Activated CD4-positive, alpha-beta memory T cell treated with anti-CD3 and anti-CD28 coated beads for 36 hours (primary cell): Measurements from ENCODE around the gene PPA1. TPM values are rescaled to one million over a fixed set of nuclear protein-coding genes. Genes with fewer than 3 reads are reported as not detected.

ENCODE experiments used
- CTCF ChIA-PET: fragments of 350-600 bp; sonication (Branson Sonifier 250); formaldehyde crosslinking; loops from one replicate; lab custom pipeline; 2021; ENCODE audit warnings: antibody characterized with exemption, inconsistent platforms; lab: Charles Lee
- POLR2A ChIA-PET: fragments of 350-600 bp; sonication (Branson Sonifier 250); formaldehyde crosslinking; loops from one replicate; lab custom pipeline; 2021; ENCODE audit warnings: antibody characterized with exemption; lab: Charles Lee
- DNase-seq: peaks from one replicate; pipeline ENCODE4 v3.0.0-alpha.2; 2020
- H3K27ac Mint-ChIP-seq: one replicate; pipeline ENCODE4 v1.8.0; 2021; ENCODE audit warnings: mixed read lengths
- H3K27me3 Mint-ChIP-seq: one replicate; pipeline ENCODE4 v1.8.0; 2021; ENCODE audit warnings: mixed read lengths
- H3K36me3 Mint-ChIP-seq: one replicate; pipeline ENCODE4 v1.8.0; 2021; ENCODE audit warnings: mixed read lengths
- H3K4me1 Mint-ChIP-seq: one replicate; pipeline ENCODE4 v1.8.0; 2021; ENCODE audit warnings: low read depth, mixed read lengths
- H3K4me3 Mint-ChIP-seq: one replicate; pipeline ENCODE4 v1.8.0; 2021; ENCODE audit warnings: mild to moderate bottlenecking, mixed read lengths
- H3K9me3 Mint-ChIP-seq: one replicate; pipeline ENCODE4 v1.8.0; 2021; ENCODE audit warnings: mixed read lengths
- intact Hi-C: fragments of 100-400 bp; cut with micrococcal nuclease; formaldehyde crosslinking; loops from one replicate; pipeline ENCODE4 v1.15.1; 2023
- total RNA-seq, 2 experiments: library from RNA; stranded (reverse); gene quantifications; one replicate each; pipeline ENCODE4 v1.2.3, GENCODE V29; 2021

The PPA1 gene
- total RNA-seq, 2 experiments from 2014 or later = 359 to 368 TPM

GRCh38 chr10:70201105-70201504 is 32.1 kb downstream of the PPA1 start:
- Mint-ChIP-seq H3K4me1 (peaks cover 19% of the 10 kb centered on the region), H3K27ac (peak overlapping the region; percentile 49), H3K4me3 (no peak overlapping the region), H3K36me3 (peaks cover 52% of the 10 kb centered on the region), H3K27me3 (no peaks in the 10 kb centered on the region), H3K9me3 (no peaks in the 10 kb centered on the region)
- ChIA-PET POLR2A (no interaction called here), CTCF (interaction anchor here (0.9 kb wide), 1 partner anchor 54 kb away, joined by 3 read pairs; no protein-coding TSS in a partner anchor)
- no peak for DNase-seq
- intact Hi-C loops = loop anchor here (5.0 kb wide), 1 partner anchor 39 kb away; no protein-coding TSS in a partner anchor

- peaks cover 19% of the 10 kb centered on the region for H3K4me1 Mint-ChIP-seq
- DNase-seq = no peak
- no peaks in the 10 kb centered on the region for H3K27me3 Mint-ChIP-seq
- no peak overlapping the region for H3K4me3 Mint-ChIP-seq
- H3K36me3 Mint-ChIP-seq = peaks cover 42% of the 10 kb centered on the region
- H3K27ac Mint-ChIP-seq = no peak overlapping the region
- intact Hi-C loops = no loop called here
- ChIA-PET CTCF (interaction anchor here (1.4 kb wide), 1 partner anchor 83 kb away, joined by 9 read pairs; no protein-coding TSS in a partner anchor), POLR2A (no interaction called here)
- no peaks in the 10 kb centered on the region for H3K9me3 Mint-ChIP-seq
Observed at GRCh38 chr10:70198696-70199466, 34.3 kb downstream of the PPA1 start.

GRCh38 chr10:70197235-70197945 is 35.8 kb downstream of the PPA1 start:
- POLR2A ChIA-PET = no interaction called here
- Mint-ChIP-seq H3K36me3 (peaks cover 35% of the 10 kb centered on the region), H3K4me1 (peaks cover 19% of the 10 kb centered on the region), H3K9me3 (no peaks in the 10 kb centered on the region), H3K27ac (no peak overlapping the region), H3K4me3 (no peak overlapping the region), H3K27me3 (no peaks in the 10 kb centered on the region)
- intact Hi-C loops = no loop called here
- CTCF ChIA-PET = interaction anchor here (0.6 kb wide), 1 partner anchor 82 kb away, joined by 3 read pairs; no protein-coding TSS in a partner anchor
- DNase-seq = no peak

GRCh38 chr10:70193391-70193844 is 39.8 kb downstream of the PPA1 start:
- ChIA-PET CTCF (interaction anchor here (0.9 kb wide), 1 partner anchor 171 kb away, joined by 3 read pairs; no protein-coding TSS in a partner anchor), POLR2A (no interaction called here)
- Mint-ChIP-seq H3K27me3 (no peaks in the 10 kb centered on the region), H3K4me1 (peaks cover 7% of the 10 kb centered on the region), H3K27ac (no peak overlapping the region), H3K4me3 (no peak overlapping the region), H3K9me3 (no peaks in the 10 kb centered on the region), H3K36me3 (peaks cover 8% of the 10 kb centered on the region)
- intact Hi-C loops = no loop called here
- DNase-seq = no peak

- no peak overlapping the region for H3K27ac Mint-ChIP-seq
- no peak for DNase-seq
- H3K9me3 Mint-ChIP-seq = no peaks in the 10 kb centered on the region
- intact Hi-C loops = no loop called here
- no peaks in the 10 kb centered on the region for H3K27me3 Mint-ChIP-seq
- H3K4me1 Mint-ChIP-seq = peaks cover under 1% of the 10 kb centered on the region
- POLR2A ChIA-PET = no interaction called here
- H3K36me3 Mint-ChIP-seq = peaks cover under 1% of the 10 kb centered on the region
- CTCF ChIA-PET = interaction anchor here (0.6 to 1.1 kb wide), 4 partner anchors 46 to 172 kb away, joined by 3 to 6 read pairs (median 3); partner anchors contain the start of gene TYSND1
- H3K4me3 Mint-ChIP-seq = no peak overlapping the region
Observed at GRCh38 chr10:70192326-70192968, 40.8 kb downstream of the PPA1 start.

- H3K4me3 Mint-ChIP-seq = no peak overlapping the region
- intact Hi-C loops = no loop called here
- no peaks in the 10 kb centered on the region for H3K36me3 Mint-ChIP-seq
- H3K27ac Mint-ChIP-seq = no peak overlapping the region
- ChIA-PET CTCF (interaction anchor here (0.6 to 1.1 kb wide), 3 partner anchors 45 to 76 kb away, joined by 3 to 6 read pairs (median 3); partner anchors contain the start of gene TYSND1), POLR2A (no interaction called here)
- H3K4me1 Mint-ChIP-seq = no peaks in the 10 kb centered on the region
- H3K27me3 Mint-ChIP-seq = no peaks in the 10 kb centered on the region
- no peak for DNase-seq
- H3K9me3 Mint-ChIP-seq = no peaks in the 10 kb centered on the region
Observed at GRCh38 chr10:70191972-70192305, 41.3 kb downstream of the PPA1 start.

- Mint-ChIP-seq H3K36me3 (no peaks in the 10 kb centered on the region), H3K27me3 (no peaks in the 10 kb centered on the region), H3K4me3 (no peak overlapping the region), H3K27ac (no peak overlapping the region), H3K4me1 (no peaks in the 10 kb centered on the region), H3K9me3 (no peaks in the 10 kb centered on the region)
- DNase-seq = no peak
- POLR2A ChIA-PET = interaction anchor here (1.3 kb wide), 1 partner anchor 45 kb away, joined by 5 read pairs; the partner anchor contains the start of gene TYSND1
- intact Hi-C loops = no loop called here
- CTCF ChIA-PET = interaction anchor here (0.6 to 1.4 kb wide), 6 partner anchors 9 to 172 kb away, joined by 3 to 6 read pairs (median 4); partner anchors contain the start of gene TYSND1
Observed at GRCh38 chr10:70191161-70191971, 41.9 kb downstream of the PPA1 start.

- H3K4me1 Mint-ChIP-seq = no peaks in the 10 kb centered on the region
- no peak for DNase-seq
- H3K4me3 Mint-ChIP-seq = no peak overlapping the region
- H3K27ac Mint-ChIP-seq = no peak overlapping the region
- CTCF ChIA-PET = interaction anchor here (1.1 to 1.4 kb wide), 4 partner anchors 10 to 173 kb away, joined by 3 to 6 read pairs (median 4); partner anchors contain the start of gene TYSND1
- intact Hi-C loops = no loop called here
- H3K27me3 Mint-ChIP-seq = no peaks in the 10 kb centered on the region
- no peaks in the 10 kb centered on the region for H3K36me3 Mint-ChIP-seq
- POLR2A ChIA-PET = interaction anchor here (1.3 kb wide), 1 partner anchor 44 kb away, joined by 5 read pairs; the partner anchor contains the start of gene TYSND1
- H3K9me3 Mint-ChIP-seq = no peaks in the 10 kb centered on the region
Observed at GRCh38 chr10:70190581-70190980, 42.6 kb downstream of the PPA1 start.

GRCh38 chr10:70190102-70190501 is 43.1 kb downstream of the PPA1 start:
- intact Hi-C loops = no loop called here
- H3K27me3 Mint-ChIP-seq = no peaks in the 10 kb centered on the region

GRCh38 chr10:70188768-70189167 is 44.5 kb downstream of the PPA1 start:
- H3K9me3 Mint-ChIP-seq = no peaks in the 10 kb centered on the region
- POLR2A ChIA-PET = no interaction called here
- CTCF ChIA-PET = no interaction called here

More at GRCh38 chr10:70190102-70190501, 43.1 kb downstream of the PPA1 start:
- H3K36me3 Mint-ChIP-seq = no peaks in the 10 kb centered on the region
- H3K4me3 Mint-ChIP-seq = no peak overlapping the region
- no peaks in the 10 kb centered on the region for H3K4me1 Mint-ChIP-seq
- DNase-seq = no peak
- H3K27ac Mint-ChIP-seq = no peak overlapping the region
- H3K9me3 Mint-ChIP-seq = no peaks in the 10 kb centered on the region
- POLR2A ChIA-PET = interaction anchor here (1.3 kb wide), 1 partner anchor 44 kb away, joined by 5 read pairs; the partner anchor contains the start of gene TYSND1
- CTCF ChIA-PET = interaction anchor here (1.1 to 1.4 kb wide), 2 partner anchors 35 to 44 kb away, joined by 3 to 6 read pairs; partner anchors contain the start of gene TYSND1

GRCh38 chr10:70186571-70186970 is 46.7 kb downstream of the PPA1 start:
- Mint-ChIP-seq H3K9me3 (no peaks in the 10 kb centered on the region), H3K27ac (no peak overlapping the region), H3K4me3 (no peak overlapping the region), H3K4me1 (no peaks in the 10 kb centered on the region), H3K36me3 (no peaks in the 10 kb centered on the region), H3K27me3 (no peaks in the 10 kb centered on the region)
- intact Hi-C loops = no loop called here
- DNase-seq = no peak
- ChIA-PET CTCF (interaction anchor here (0.6 kb wide), 1 partner anchor 1522 kb away, joined by 3 read pairs; no protein-coding TSS in a partner anchor), POLR2A (no interaction called here)

More at GRCh38 chr10:70188768-70189167, 44.5 kb downstream of the PPA1 start:
- Mint-ChIP-seq H3K4me3 (no peak overlapping the region), H3K27me3 (no peaks in the 10 kb centered on the region), H3K4me1 (no peaks in the 10 kb centered on the region), H3K36me3 (no peaks in the 10 kb centered on the region), H3K27ac (no peak overlapping the region)
- intact Hi-C loops = no loop called here
- DNase-seq = no peak
